B cell (primary cell): ENCODE measurements around the gene ETV3L. TPM values are rescaled to one million over a fixed set of nuclear protein-coding genes. Genes with fewer than 3 reads are reported as not detected.

Source experiments
- ATAC-seq: fragments of 200-7000 bp; cut with Tn5 transposase; one replicate; pipeline ENCODE4 v1.10.0; 2021; ENCODE audit warnings: low read depth, mild to moderate bottlenecking, moderate number of reproducible peaks, moderate library complexity
- CTCF ChIA-PET: fragments of 350-600 bp; sonication (Branson Sonifier 250); formaldehyde crosslinking; loops from one replicate; lab custom pipeline; 2021; ENCODE audit warnings: antibody characterized with exemption, inconsistent platforms; lab: Charles Lee
- POLR2A ChIA-PET: fragments of 350-600 bp; sonication (Branson Sonifier 250); formaldehyde crosslinking; loops from one replicate; lab custom pipeline; 2021; ENCODE audit warnings: antibody characterized with exemption; lab: Charles Lee
- DNase-seq: peaks from one replicate; pipeline ENCODE4 v3.0.0; 2013
- H2AFZ ChIP-seq: 2 replicates; pipeline ENCODE4 v1.6.1; 2012; ENCODE audit warnings: mild to moderate bottlenecking, low read depth, low read length; ENCODE audit not compliant: insufficient read depth, poor library complexity, severe bottlenecking
- H3K27ac ChIP-seq, 2 donors: 1 replicate in 1 of 2; 2 replicates in 1 of 2; pipeline ENCODE4 v1.5.1; 2012 to 2013; ENCODE audit warnings: low read length in 2 of 2, mild to moderate bottlenecking in 2 of 2, moderate library complexity in 1 of 2
- H3K27me3 ChIP-seq, 4 experiments: fragments of 200-600 bp in 1 of 4; sonication (generic) in 1 of 4; replicated peaks in 1 of 4; 1 replicate in 2 of 4; 2 replicates in 2 of 4; pipeline versions ENCODE4 v1.6.1 to v1.7.0; 2013 to 2016; ENCODE audit warnings: low read length in 3 of 4, mild to moderate bottlenecking in 2 of 4, mixed read lengths in 1 of 4, moderate library complexity in 1 of 4; ENCODE audit not compliant: insufficient read depth in 4 of 4, control insufficient read depth in 3 of 4; ENCODE audit errors: control extremely low read depth in 1 of 4
- H3K36me3 ChIP-seq, 2 experiments: replicated peaks in 1 of 2; 1 replicate in 1 of 2; 2 replicates in 1 of 2; pipeline versions ENCODE4 v1.6.1 to v1.7.1; 2013; ENCODE audit warnings: low read length in 1 of 2; ENCODE audit not compliant: insufficient read depth in 2 of 2, control insufficient read depth in 1 of 2; ENCODE audit errors: control extremely low read depth in 1 of 2, extremely low read depth in 1 of 2
- H3K4me1 ChIP-seq, 2 donors: fragments of 200-600 bp in 1 of 2; sonication (generic) in 1 of 2; 1 replicate in 1 of 2; 2 replicates in 1 of 2; pipeline versions ENCODE4 v1.5.1 to v1.6.1; 2013 to 2017; ENCODE audit warnings: low read length in 2 of 2; ENCODE audit not compliant: control insufficient read depth in 2 of 2, insufficient read depth in 2 of 2
- H3K4me2 ChIP-seq: replicated peaks from 2 replicates; pipeline ENCODE3; 2012; ENCODE audit warnings: mild to moderate bottlenecking, low read depth, low read length; ENCODE audit not compliant: poor library complexity, severe bottlenecking
- H3K4me3 ChIP-seq, 5 experiments: fragments of 200-600 bp in 1 of 5; sonication (generic) in 1 of 5; 1 replicate in 3 of 5; 2 replicates in 2 of 5; pipeline versions ENCODE4 v1.5.1 to v1.7.0; 2011 to 2016; ENCODE audit warnings: low read length in 4 of 5, mild to moderate bottlenecking in 4 of 5, low read depth in 2 of 5, control low read depth in 1 of 5, moderate library complexity in 1 of 5; ENCODE audit not compliant: insufficient read depth in 1 of 5; ENCODE audit errors: control extremely low read depth in 1 of 5, extremely low read depth in 1 of 5
- H3K79me2 ChIP-seq: fragments of 200-600 bp; sonication (generic); one replicate; pipeline ENCODE4 v1.6.0; 2016; ENCODE audit warnings: low read length; ENCODE audit not compliant: control insufficient read depth, insufficient read depth
- H3K9ac ChIP-seq: fragments of 200-600 bp; sonication (generic); 2 replicates; pipeline ENCODE4 v1.6.1; 2017; ENCODE audit warnings: mild to moderate bottlenecking, low read length, moderate library complexity
- H3K9me3 ChIP-seq, 3 donors: one replicate each; pipeline versions ENCODE4 v1.6.1 to v1.7.1; 2013; ENCODE audit warnings: low read length in 2 of 3; ENCODE audit not compliant: control insufficient read depth in 2 of 3, insufficient read depth in 1 of 3; ENCODE audit errors: control extremely low read depth in 1 of 3
- H4K20me1 ChIP-seq: 2 replicates; pipeline ENCODE4 v1.6.0; 2012; ENCODE audit warnings: mild to moderate bottlenecking, low read length; ENCODE audit not compliant: insufficient read depth, control insufficient read depth, poor library complexity, severe bottlenecking
- H3K27ac Mint-ChIP-seq: one replicate; pipeline ENCODE4 v1.8.0; 2021; ENCODE audit warnings: mixed read lengths
- H3K27me3 Mint-ChIP-seq: one replicate; pipeline ENCODE4 v1.8.0; 2021; ENCODE audit warnings: mixed read lengths
- H3K4me1 Mint-ChIP-seq: one replicate; pipeline ENCODE4 v1.8.0; 2021; ENCODE audit warnings: mixed read lengths
- H3K4me3 Mint-ChIP-seq: one replicate; pipeline ENCODE4 v1.8.0; 2021; ENCODE audit warnings: mixed read lengths
- H3K9me3 Mint-ChIP-seq: one replicate; pipeline ENCODE4 v1.8.0; 2022; ENCODE audit warnings: mixed read lengths; ENCODE audit not compliant: insufficient read depth
- CTCF ChIP-seq: fragments of 200-600 bp; IDR thresholded peaks from one replicate; pipeline ENCODE4 v1.8.0; 2022; ENCODE audit warnings: antibody characterized with exemption, mild to moderate bottlenecking
- EZH2 ChIP-seq: IDR thresholded peaks from 2 replicates; pipeline ENCODE4 v1.6.1; 2012; ENCODE audit warnings: borderline replicate concordance, low read depth, mild to moderate bottlenecking, moderate library complexity, low read length; ENCODE audit not compliant: insufficient read depth, poor library complexity, severe bottlenecking
- WGBS: methylation state at CpG from one replicate; pipeline ENCODE4 v1.1.5; 2013; ENCODE audit warnings: missing lambda C conversion rate; ENCODE audit not compliant: insufficient coverage; 5-methylcytosine and 5-hydroxymethylcytosine counted together
- intact Hi-C: fragments of 100-400 bp; cut with micrococcal nuclease; formaldehyde crosslinking; loops from one replicate; pipeline ENCODE4 v1.10.0; 2022
- polyA plus RNA-seq: library from polyadenylated mRNA; depleted of rRNA; stranded (reverse); fragments of >200 nt; gene quantifications from 2 replicates; pipeline ENCODE4 v1.2.3, GENCODE V29; 2012
- total RNA-seq, 2 donors: library from RNA; stranded (reverse); fragments of 120-200 nt in 1 of 2; gene quantifications; 1 replicate in 1 of 2; 2 replicates in 1 of 2; pipeline versions ENCODE4 v1.2.3 to v1.2.4, GENCODE V29; 2013 to 2022

The ETV3L gene
- total and polyA plus RNA-seq, 2 donors (not counting 1 experiment from before 2014, with no cell fraction given), result not detected

GRCh38 chr1:157090771-157091170, 8.8 kb downstream of the ETV3L start:
- no peak overlapping the region for H3K4me3 Mint-ChIP-seq
- H3K27me3 Mint-ChIP-seq, result peaks cover 7% of the 10 kb centered on the region
- H3K9me3 Mint-ChIP-seq, result no peaks in the 10 kb centered on the region
- ChIA-PET POLR2A (interaction anchor here (1.4 kb wide), 1 partner anchor 65 kb away, joined by 11 read pairs; no protein-coding TSS in a partner anchor), CTCF (interaction anchor here (0.8 to 9.1 kb wide), 23 partner anchors 10 to 1031 kb away, joined by 3 to 491 read pairs (median 6); partner anchors contain the start of gene ETV3)
- Histone ChIP-seq H3K9me3 (no peaks in the 10 kb centered on the region), H2AFZ (no peak overlapping the region), H3K36me3 (no peaks in the 10 kb centered on the region), H4K20me1 (no peaks in the 10 kb centered on the region), H3K4me2 (no peak overlapping the region), H3K4me1 (no peaks in the 10 kb centered on the region), H3K27me3 (peaks cover 0 to 5% (median 0%) of the 10 kb centered on the region in 4 experiments), H3K4me3 (no peak overlapping the region), H3K27ac (no peak overlapping the region), H3K79me2 (no peaks in the 10 kb centered on the region), H3K9ac (no peak overlapping the region)
- no peaks in the 10 kb centered on the region for H3K4me1 Mint-ChIP-seq
- intact Hi-C loops, result no loop called here
- H3K27ac Mint-ChIP-seq, result no peak overlapping the region
- TF ChIP-seq EZH2 (no peak), CTCF (no peak)
- 47% methylated on average over 2 of the region's 3 CpGs for WGBS
- ATAC-seq (no peak), DNase-seq (no peak)

- Mint-ChIP-seq H3K4me3 (no peak overlapping the region), H3K27ac (no peak overlapping the region), H3K4me1 (no peaks in the 10 kb centered on the region), H3K9me3 (no peaks in the 10 kb centered on the region), H3K27me3 (peaks cover 7% of the 10 kb centered on the region)
- ChIA-PET POLR2A (interaction anchor here (1.4 kb wide), 1 partner anchor 65 kb away, joined by 11 read pairs; no protein-coding TSS in a partner anchor), CTCF (interaction anchor here (0.6 to 9.1 kb wide), 35 partner anchors 9 to 1031 kb away, joined by 3 to 491 read pairs (median 4); partner anchors contain the start of genes ETV3 and ETV3L)
- H3K4me2 ChIP-seq, result no peak overlapping the region
- H3K4me1 ChIP-seq, result no peaks in the 10 kb centered on the region
- no peak overlapping the region for H2AFZ ChIP-seq
- 33% methylated on average over 10 of the region's 10 CpGs for WGBS
- H3K9ac ChIP-seq, result no peak overlapping the region
- no peaks in the 10 kb centered on the region for H3K79me2 ChIP-seq
- DNase-seq (peak; percentile 83), ATAC-seq (peak; percentile 78)
- H3K27ac ChIP-seq, result no peak overlapping the region
- no peak overlapping the region for H3K4me3 ChIP-seq
- H3K36me3 ChIP-seq, result no peaks in the 10 kb centered on the region
- H4K20me1 ChIP-seq, result no peaks in the 10 kb centered on the region
- no peak for TF ChIP-seq EZH2
- TF ChIP-seq CTCF, result peak; percentile 97
- peaks cover 0 to 5% (median 0%) of the 10 kb centered on the region in 4 experiments for H3K27me3 ChIP-seq
- intact Hi-C loops, result no loop called here
- no peaks in the 10 kb centered on the region for H3K9me3 ChIP-seq
These were observed 9.4 kb downstream of the ETV3L start for GRCh38 chr1:157090196-157090647.
